ENCODE results near the gene P2RY6. TPM values are rescaled to one million over a fixed set of nuclear protein-coding genes. Genes with fewer than 3 reads are reported as not detected.

Gene P2RY6
- polyA plus RNA-seq, 1 donor (not counting 4 experiments of a cell fraction or from before 2014, with no cell fraction given): 0.04 TPM

DNA sequence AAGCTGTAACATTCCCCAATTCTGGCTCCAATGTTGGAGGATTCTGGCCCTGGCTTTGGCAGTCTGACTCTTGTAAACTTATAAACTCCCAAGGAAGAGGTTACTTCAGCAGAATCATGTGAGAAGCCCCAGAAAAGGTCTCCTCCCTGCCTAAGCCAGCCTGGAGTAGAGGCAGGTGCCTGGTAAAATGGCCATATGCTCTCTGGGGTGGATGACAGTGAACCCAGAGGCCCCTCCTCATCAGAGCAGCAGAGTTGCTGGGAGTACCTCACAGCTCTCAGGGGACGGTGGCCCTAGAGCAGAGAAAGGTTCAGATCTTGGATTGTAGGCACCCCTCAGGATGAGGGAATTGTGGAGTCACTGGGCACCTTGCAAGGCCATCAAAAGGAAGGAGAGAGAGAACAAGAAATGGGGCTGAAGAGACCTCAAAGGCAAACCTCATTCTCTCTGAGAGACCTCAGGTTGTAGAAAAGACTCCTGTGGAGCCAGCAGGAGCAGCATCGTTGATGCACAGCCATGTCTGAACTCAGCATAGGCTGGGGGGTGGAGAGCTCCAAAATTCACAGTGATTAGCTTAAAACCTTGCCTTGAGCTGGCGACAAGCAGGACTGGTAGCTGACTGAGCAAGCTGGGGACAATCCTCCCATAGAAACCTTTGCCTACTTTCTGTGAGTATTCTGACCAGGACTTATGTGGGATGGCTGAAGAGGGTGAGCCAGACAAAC lies 4.9 kb upstream of the P2RY6 start:
- Histone ChIP-seq H4K20me1 (ENCODE audit: control insufficient read depth, extremely low read depth, insufficient read depth, low read length) (no peaks in the 10 kb centered on the region), H3K4me2 (ENCODE audit: control insufficient read depth, extremely low read depth, insufficient read depth, low read depth, low read length) (no peak overlapping the region), H3K4me3 (ENCODE audit: control insufficient read depth in 2 of 3, extremely low read depth in 1 of 3, insufficient read depth in 2 of 3, low read depth in 1 of 3, low read length in 3 of 3) (no peak overlapping the region), H3K27me3 (ENCODE audit: control insufficient read depth, extremely low read depth, insufficient read depth, low read length) (peaks cover 38% of the 10 kb centered on the region), H3K9me3 (ENCODE audit: control insufficient read depth, low read depth, low read length) (no peaks in the 10 kb centered on the region), H2AFZ (ENCODE audit: control insufficient read depth, low read length) (no peak overlapping the region), H3K27ac (ENCODE audit: control insufficient read depth, insufficient read depth, low read length) (no peak overlapping the region), H3K79me2 (ENCODE audit: control insufficient read depth, insufficient read depth, low read length) (no peaks in the 10 kb centered on the region), H3K4me1 (ENCODE audit: control insufficient read depth, extremely low read depth, insufficient read depth, low read length) (peaks cover 20% of the 10 kb centered on the region), H3K36me3 (ENCODE audit: control insufficient read depth in 2 of 2, extremely low read depth in 1 of 2, insufficient read depth in 2 of 2, low read length in 2 of 2) (no peaks in the 10 kb centered on the region), H3K9me1 (ENCODE audit: control insufficient read depth, extremely low read depth, insufficient read depth, low read length) (no peaks in the 10 kb centered on the region), H3K9ac (ENCODE audit: control insufficient read depth, extremely low read depth, insufficient read depth, low read length) (no peak overlapping the region)
- no peak for FAIRE-seq
- dilution Hi-C loops (cut with MboI; ENCODE audit: extremely low pct_ligation_motif_present, low sequenced_read_pairs): no loop called here
- TF ChIP-seq, protein P1, sequence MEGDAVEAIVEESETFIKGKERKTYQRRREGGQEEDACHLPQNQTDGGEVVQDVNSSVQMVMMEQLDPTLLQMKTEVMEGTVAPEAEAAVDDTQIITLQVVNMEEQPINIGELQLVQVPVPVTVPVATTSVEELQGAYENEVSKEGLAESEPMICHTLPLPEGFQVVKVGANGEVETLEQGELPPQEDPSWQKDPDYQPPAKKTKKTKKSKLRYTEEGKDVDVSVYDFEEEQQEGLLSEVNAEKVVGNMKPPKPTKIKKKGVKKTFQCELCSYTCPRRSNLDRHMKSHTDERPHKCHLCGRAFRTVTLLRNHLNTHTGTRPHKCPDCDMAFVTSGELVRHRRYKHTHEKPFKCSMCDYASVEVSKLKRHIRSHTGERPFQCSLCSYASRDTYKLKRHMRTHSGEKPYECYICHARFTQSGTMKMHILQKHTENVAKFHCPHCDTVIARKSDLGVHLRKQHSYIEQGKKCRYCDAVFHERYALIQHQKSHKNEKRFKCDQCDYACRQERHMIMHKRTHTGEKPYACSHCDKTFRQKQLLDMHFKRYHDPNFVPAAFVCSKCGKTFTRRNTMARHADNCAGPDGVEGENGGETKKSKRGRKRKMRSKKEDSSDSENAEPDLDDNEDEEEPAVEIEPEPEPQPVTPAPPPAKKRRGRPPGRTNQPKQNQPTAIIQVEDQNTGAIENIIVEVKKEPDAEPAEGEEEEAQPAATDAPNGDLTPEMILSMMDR (optimal IDR thresholded peaks at IDR 0.05 in 1 of 3, IDR thresholded peaks at IDR 0.05 in 1 of 3, conservative IDR thresholded peaks at IDR 0.05 in 1 of 3; ENCODE audit: extremely low read depth in 1 of 3, insufficient read depth in 2 of 3, low read length in 3 of 3): no peak
- no peak for DNase-seq (ENCODE audit: low read depth, low spot score)

DNA sequence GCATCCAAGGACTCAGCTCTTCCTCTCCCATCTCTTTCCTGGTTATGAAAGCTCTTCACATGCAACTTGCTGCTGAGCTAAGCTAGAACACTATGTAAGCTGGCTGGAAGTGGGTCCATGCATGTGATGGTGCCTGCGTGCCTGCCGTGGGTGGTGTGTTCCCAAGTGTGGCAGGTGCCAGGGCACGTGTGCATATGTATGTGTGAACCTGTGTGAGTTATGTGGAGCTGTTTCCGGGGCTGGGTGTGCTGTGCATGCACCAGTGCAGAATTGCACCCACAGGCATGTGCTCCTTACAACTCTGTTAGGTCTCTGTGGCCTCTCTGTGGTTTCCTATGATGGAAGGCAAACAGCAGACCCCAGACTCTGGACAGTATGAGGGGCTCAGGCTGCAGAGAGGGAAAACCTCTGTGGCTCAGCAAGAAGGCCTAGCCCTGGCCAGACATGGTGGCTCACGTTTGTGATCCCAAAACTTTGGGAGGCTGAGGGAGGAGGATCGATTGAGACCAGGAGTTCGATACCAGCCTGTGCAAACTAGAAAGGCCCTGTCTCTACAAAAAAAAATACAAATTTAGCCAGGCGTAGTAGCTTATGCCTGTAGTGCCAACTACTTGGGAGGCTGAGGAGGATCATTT lies 4.1 kb upstream of the P2RY6 start:
- H3K27ac ChIP-seq (ENCODE audit: control insufficient read depth, insufficient read depth, low read length): no peak overlapping the region
- H3K9me3 ChIP-seq (ENCODE audit: control insufficient read depth, low read depth, low read length): no peaks in the 10 kb centered on the region
- peaks cover 38% of the 10 kb centered on the region for H3K27me3 ChIP-seq (ENCODE audit: control insufficient read depth, extremely low read depth, insufficient read depth, low read length)
- FAIRE-seq (no peak), DNase-seq (ENCODE audit: low read depth, low spot score) (no peak)
- H2AFZ ChIP-seq (ENCODE audit: control insufficient read depth, low read length): no peak overlapping the region
- H3K4me1 ChIP-seq (ENCODE audit: control insufficient read depth, extremely low read depth, insufficient read depth, low read length): peaks cover 22% of the 10 kb centered on the region
- H3K4me3 ChIP-seq (ENCODE audit: control insufficient read depth in 2 of 3, extremely low read depth in 1 of 3, insufficient read depth in 2 of 3, low read depth in 1 of 3, low read length in 3 of 3): no peak overlapping the region
- no peak overlapping the region for H3K4me2 ChIP-seq (ENCODE audit: control insufficient read depth, extremely low read depth, insufficient read depth, low read depth, low read length)
- TF ChIP-seq, protein P1 (optimal IDR thresholded peaks at IDR 0.05 in 1 of 3, IDR thresholded peaks at IDR 0.05 in 1 of 3, conservative IDR thresholded peaks at IDR 0.05 in 1 of 3; ENCODE audit: extremely low read depth in 1 of 3, insufficient read depth in 2 of 3, low read length in 3 of 3): no peak
- no peak overlapping the region for H3K9ac ChIP-seq (ENCODE audit: control insufficient read depth, extremely low read depth, insufficient read depth, low read length)
- no peaks in the 10 kb centered on the region for H3K79me2 ChIP-seq (ENCODE audit: control insufficient read depth, insufficient read depth, low read length)
- no peaks in the 10 kb centered on the region for H4K20me1 ChIP-seq (ENCODE audit: control insufficient read depth, extremely low read depth, insufficient read depth, low read length)
- no peaks in the 10 kb centered on the region for H3K36me3 ChIP-seq (ENCODE audit: control insufficient read depth in 2 of 2, extremely low read depth in 1 of 2, insufficient read depth in 2 of 2, low read length in 2 of 2)
- H3K9me1 ChIP-seq (ENCODE audit: control insufficient read depth, extremely low read depth, insufficient read depth, low read length): no peaks in the 10 kb centered on the region
- dilution Hi-C loops (cut with MboI; ENCODE audit: extremely low pct_ligation_motif_present, low sequenced_read_pairs): no loop called here

Data from keratinocyte (primary cell).